ENCODE data around the gene LRRC4C.

The LRRC4C gene

DNA sequence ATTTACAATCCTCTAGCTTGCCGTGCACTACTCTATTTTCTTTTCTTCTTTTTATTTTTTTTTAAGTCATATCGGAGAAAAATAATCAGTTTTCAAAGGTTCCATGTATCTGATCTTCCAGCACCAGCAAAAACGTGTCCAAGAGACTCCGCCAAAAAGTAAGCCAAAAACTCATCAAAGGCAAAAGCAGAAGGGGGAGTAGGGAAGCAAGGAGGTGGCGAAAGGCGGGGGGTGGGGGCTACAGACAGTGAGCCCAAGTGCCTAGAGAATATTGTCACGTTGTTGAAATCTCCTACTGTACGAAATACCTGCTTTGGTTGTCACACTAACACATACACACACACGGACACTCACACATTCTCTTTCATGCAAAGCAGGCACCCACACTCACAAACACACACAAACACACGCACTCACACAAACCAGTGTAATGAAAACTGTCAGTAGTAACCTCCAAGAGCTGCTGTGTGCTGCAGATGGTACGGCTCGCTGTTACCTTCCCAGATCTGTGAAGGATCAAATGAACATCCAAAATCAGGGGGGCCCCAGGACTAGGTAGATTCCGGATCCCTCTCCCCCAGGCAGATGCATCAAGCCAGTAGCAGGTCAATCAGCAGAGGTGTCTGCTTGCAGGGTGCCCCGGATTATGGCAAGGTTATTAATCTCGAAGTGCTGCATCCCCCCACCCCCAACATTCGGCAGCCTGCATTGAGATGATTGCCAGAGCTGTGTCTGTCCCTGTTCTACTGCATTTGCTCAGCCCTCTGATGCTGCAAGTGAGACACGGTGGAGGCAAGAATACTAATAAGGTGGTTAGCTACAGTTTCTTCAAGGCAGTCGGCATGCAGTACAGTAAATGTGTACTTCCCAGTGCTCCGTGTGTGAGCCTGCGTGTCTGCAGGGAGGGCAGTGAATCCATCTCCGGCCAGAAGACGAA is at the start of gene LRRC4C:
Gene LRRC4C, minus strand, starts transcription at position 188 of the 937 bp plus-strand sequence.
- DNase-seq (ENCODE audit: extremely low read depth in 1 of 2, low read depth in 1 of 2): no peak

- no peak for DNase-seq (ENCODE audit: extremely low read depth in 1 of 2, low read depth in 1 of 2)
These were observed 48.7 kb upstream of the LRRC4C start for GRCh38 chr11:41508121-41508520.

GRCh38 chr11:41499429-41499828 is 40.0 kb upstream of the LRRC4C start:
- DNase-seq (ENCODE audit: extremely low read depth in 1 of 2, low read depth in 1 of 2): no peak

GRCh38 chr11:41498726-41499125 is 39.3 kb upstream of the LRRC4C start:
- DNase-seq (ENCODE audit: extremely low read depth in 1 of 2, low read depth in 1 of 2): no peak

GRCh38 chr11:41497974-41498373 is 38.5 kb upstream of the LRRC4C start:
- DNase-seq (ENCODE audit: extremely low read depth in 1 of 2, low read depth in 1 of 2): no peak

DNA sequence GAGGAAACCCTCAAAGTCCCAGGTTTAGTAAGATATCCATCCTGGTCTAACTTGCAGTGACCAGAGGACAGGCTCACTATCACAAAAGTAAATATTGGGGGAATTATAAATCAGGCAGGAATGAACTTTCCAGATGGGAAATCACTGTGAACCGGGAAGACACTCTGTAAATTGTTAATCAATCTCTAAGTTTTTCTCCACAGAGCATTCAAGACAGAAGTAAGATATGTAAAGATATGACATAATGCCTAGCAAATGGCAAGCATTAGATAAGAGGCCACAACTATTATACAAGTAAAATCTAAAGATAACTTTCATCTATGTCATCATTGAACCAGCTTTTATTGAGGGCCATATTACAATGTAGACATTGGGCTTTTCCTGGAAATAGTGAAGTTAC is 35.3 kb upstream of the LRRC4C start:
- DNase-seq (ENCODE audit: extremely low read depth in 1 of 2, low read depth in 1 of 2): no peak

DNA sequence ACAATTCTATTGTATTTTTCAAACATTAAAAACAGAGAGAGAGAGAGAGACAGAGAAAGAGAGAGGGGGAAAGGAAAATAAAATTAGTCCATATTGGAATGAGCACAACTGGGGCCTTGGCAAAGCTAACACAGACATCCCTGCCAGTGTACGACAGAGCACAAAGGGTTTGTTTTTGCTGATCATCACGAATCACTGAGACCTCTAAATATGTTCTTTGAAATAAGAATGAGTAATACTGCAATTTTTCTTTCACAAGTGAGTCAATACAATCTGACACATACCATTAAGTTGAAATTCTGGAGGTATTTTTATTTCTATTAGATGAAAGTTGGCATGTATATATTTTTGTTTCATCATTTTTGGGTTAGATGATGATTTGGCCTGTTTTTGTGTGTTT is 27.0 kb upstream of the LRRC4C start:
- no peak for DNase-seq (ENCODE audit: extremely low read depth in 1 of 2, low read depth in 1 of 2)

- no peak for DNase-seq (ENCODE audit: extremely low read depth in 1 of 2, low read depth in 1 of 2)
These were observed 24.5 kb upstream of the LRRC4C start for GRCh38 chr11:41483956-41484355.

DNA sequence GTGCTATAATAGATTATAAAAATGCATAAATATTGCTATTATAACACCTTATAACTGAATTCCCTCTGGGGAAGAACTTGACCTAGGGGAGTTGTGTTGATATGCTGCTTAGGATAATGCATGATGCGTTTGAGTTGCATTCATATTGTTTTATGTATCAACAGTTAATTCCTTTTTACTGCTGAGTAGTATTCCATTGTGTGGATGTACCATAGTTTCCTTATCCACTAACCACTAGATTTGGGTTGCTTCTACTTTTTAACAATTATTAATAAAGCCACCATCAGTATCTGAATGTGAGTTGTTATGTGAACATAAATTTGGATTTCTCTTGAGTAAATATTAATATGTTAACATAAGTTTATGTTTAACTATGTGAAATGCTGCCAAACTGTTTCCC is 19.7 kb upstream of the LRRC4C start:
- DNase-seq (ENCODE audit: extremely low read depth in 1 of 2, low read depth in 1 of 2): no peak

DNA sequence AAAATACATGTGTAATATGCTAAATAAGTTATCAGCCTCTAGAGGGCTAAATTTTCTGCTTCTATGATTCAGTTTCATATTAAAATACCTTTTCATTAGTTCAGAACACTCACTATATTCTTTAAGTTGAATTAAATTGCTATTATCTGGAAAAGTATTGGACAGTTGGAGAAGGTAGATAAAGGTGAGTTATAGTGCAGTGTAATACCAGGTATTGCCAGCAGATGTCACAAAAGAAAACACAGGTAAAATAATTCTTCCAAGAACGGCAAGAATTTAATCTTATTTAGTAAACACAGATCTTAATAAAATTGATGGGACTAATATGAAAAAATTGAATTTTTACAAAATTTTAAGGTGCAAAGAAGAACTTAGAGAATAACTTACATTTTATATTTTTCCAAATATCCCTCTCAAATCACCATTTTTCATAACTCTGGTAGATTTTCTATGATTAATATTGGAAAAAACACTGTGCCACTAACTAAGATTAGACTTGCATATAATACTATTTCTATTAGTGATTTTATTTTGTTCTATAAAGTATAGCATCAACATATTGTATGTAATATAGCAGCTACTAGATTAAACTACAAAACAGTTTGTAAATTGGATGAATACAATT is 1.7 kb upstream of the LRRC4C start:
- DNase-seq (ENCODE audit: extremely low read depth in 1 of 2, low read depth in 1 of 2): no peak

DNA sequence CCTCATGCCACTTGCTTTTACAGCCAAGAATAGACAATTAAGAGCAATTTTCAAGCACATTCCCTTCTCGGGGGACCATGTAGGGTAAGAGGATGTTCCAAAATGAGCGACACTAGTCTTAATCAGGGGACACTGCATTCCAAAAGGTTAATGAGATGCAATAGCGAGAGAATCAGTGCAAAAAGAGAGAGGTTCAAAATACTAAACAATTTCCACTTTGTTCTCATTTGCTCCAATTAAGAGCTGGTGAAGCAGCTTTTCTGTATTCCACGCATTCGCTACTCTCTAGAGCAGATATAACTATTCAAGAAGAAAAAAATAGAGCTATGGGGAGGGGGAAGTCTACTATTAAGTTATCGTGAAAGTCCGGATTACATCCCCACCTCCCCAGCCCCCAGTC is 811 bp downstream of the LRRC4C start:
- DNase-seq (ENCODE audit: extremely low read depth in 1 of 2, low read depth in 1 of 2): no peak

DNA sequence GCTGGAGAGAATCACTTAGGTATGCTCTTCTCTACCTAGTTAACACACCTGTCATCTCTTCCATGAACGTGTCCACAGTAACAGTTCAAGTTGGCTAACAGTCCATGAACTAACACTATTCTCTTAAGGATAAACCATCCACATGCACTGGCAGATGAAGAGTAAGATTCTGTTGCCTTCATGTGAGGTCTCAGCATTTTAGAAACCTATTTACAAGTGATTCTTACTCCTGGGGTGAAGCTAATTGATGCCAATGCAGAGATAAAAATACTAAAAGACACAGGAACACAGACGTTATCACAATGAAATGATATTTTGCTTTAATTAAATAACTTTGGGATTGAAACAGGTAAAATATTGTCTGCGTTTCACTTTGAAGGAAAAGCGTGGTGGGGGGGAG is 1.3 kb downstream of the LRRC4C start:
- DNase-seq (ENCODE audit: extremely low read depth in 1 of 2, low read depth in 1 of 2): no peak

DNA sequence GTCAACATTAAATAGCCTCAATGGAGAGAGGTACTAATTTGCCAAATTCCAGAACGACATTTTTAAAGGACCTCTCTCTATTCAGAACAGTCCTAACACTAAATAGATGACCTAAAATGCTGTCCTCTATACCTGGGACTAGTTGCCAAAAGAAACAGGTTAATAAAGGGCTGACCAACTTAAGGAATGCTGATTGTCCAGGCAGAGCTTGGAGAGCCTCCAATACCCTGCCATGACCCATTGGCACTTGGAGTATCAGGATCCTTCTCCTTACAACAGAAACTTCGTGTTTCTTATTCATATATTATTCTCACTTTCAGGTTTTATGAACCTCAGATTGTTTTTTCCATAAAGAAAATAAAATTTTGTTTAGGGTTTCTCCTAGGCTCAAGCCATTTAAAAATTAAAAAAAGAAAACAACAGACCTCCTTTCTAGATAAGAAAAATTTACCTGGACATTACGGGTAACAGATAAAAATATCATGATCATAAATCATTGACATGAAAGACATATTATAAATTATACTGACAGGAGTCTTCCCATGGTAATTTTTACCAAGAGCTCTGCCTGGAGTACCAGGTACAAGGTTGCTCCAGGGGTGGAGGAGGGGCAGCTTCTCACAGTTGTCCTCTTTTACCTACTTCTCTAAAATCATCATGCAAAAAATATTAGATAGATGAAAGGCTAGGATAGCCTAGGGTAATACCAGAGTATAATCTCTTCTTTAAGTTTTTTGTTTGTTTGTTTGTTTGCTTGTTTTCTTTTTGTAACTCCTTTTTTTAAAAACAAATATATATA is 2.0 kb downstream of the LRRC4C start:
- DNase-seq (ENCODE audit: extremely low read depth in 1 of 2, low read depth in 1 of 2): no peak

GRCh38 chr11:41456269-41456668 is 3.2 kb downstream of the LRRC4C start:
- no peak for DNase-seq (ENCODE audit: extremely low read depth in 1 of 2, low read depth in 1 of 2)

DNA sequence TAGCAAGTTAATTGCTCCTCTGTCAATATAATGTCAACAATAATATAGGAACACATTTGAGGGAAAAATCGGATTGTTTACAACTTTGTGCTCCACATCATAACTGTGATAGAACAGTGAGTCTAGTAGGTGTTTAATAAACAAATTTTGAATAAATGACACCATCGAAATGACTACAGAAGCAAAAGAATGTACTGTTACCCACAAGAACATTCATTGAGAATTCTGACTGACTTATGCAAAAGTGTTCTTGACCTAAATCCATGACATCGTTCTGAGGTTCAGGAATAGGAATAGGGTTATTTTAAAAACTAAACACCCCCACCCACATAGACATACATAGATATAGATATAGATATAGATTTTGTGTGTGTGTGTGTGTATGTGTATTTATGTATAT is 8.4 kb downstream of the LRRC4C start:
- no peak for DNase-seq (ENCODE audit: extremely low read depth in 1 of 2, low read depth in 1 of 2)

DNA sequence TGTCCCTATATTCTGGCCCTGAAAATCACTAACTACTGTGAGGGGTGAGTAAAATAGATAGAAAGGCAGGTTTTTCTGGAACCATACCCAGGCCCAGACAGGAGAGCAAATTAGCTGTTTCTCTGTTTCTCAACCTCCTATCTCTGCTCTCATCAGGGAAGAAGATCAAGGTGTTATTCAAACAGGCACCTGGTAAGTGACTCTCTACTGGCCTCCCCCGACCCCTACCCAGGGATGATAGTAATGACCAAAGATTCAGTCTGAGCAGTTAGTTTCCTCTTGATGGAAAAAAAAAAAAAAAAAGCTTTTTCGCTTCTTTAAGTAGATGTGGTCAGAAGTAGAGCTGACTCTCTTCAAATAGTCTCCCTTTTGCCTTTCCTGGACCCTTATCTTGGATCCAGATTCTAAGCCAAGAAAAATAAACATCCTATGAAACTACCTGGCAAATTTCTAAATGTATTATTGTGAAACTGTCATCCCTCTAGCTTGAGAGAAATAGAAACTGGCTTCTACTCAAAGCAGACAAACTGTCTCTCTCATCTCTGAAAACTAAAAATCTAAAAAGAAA is 9.9 kb downstream of the LRRC4C start:
- no peak for DNase-seq (ENCODE audit: extremely low read depth in 1 of 2, low read depth in 1 of 2)

- DNase-seq (ENCODE audit: extremely low read depth in 1 of 2, low read depth in 1 of 2): no peak
These were observed 12.9 kb downstream of the LRRC4C start for GRCh38 chr11:41446566-41446965.

GRCh38 chr11:41446107-41446506 is 13.3 kb downstream of the LRRC4C start:
- no peak for DNase-seq (ENCODE audit: extremely low read depth in 1 of 2, low read depth in 1 of 2)

GRCh38 chr11:41437006-41437490 is 22.4 kb downstream of the LRRC4C start:
- no peak for DNase-seq (ENCODE audit: extremely low read depth in 1 of 2, low read depth in 1 of 2)

- no peak for DNase-seq (ENCODE audit: extremely low read depth in 1 of 2, low read depth in 1 of 2)
These were observed 23.9 kb downstream of the LRRC4C start for GRCh38 chr11:41435531-41435930.

DNA sequence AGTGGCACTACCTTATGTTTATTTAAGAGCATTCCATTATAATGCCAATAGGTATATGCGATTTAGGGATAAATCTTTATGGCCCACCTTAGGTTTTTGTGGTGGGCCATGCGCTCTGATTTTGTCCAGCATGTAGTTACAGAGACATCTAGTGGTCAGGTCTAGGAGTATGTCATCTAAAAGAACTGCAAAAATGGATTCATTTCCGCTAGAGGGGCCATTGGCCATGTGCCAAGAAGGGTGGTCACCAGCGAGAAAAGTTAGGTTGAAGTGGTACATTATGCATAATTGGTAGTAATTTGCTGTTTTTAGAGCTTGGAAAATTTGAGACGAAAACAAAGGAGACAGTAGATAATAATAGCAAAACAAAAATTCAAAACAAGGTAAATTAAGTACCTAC is 27.7 kb downstream of the LRRC4C start:
- DNase-seq (ENCODE audit: extremely low read depth in 1 of 2, low read depth in 1 of 2): no peak

All from stimulated activated CD8-positive, alpha-beta memory T cell treated with anti-CD3 and anti-CD28 coated beads, Interleukin-7, amount 100 ng/mL, for 48 hours (primary cell).